B cell (primary cell): ENCODE data around the gene NAV2. TPM values are rescaled to one million over a fixed set of nuclear protein-coding genes. Genes with fewer than 3 reads are reported as not detected.

Source experiments
- ATAC-seq: fragments of 200-7000 bp; cut with Tn5 transposase; one replicate; pipeline ENCODE4 v1.10.0; 2021; ENCODE audit warnings: low read depth, mild to moderate bottlenecking, moderate number of reproducible peaks, moderate library complexity
- CTCF ChIA-PET: fragments of 350-600 bp; sonication (Branson Sonifier 250); formaldehyde crosslinking; loops from one replicate; lab custom pipeline; 2021; ENCODE audit warnings: antibody characterized with exemption, inconsistent platforms; lab: Charles Lee
- POLR2A ChIA-PET: fragments of 350-600 bp; sonication (Branson Sonifier 250); formaldehyde crosslinking; loops from one replicate; lab custom pipeline; 2021; ENCODE audit warnings: antibody characterized with exemption; lab: Charles Lee
- DNase-seq: peaks from one replicate; pipeline ENCODE4 v3.0.0; 2013
- H2AFZ ChIP-seq: 2 replicates; pipeline ENCODE4 v1.6.1; 2012; ENCODE audit warnings: mild to moderate bottlenecking, low read depth, low read length; ENCODE audit not compliant: insufficient read depth, poor library complexity, severe bottlenecking
- H3K27ac ChIP-seq, 2 donors: 1 replicate in 1 of 2; 2 replicates in 1 of 2; pipeline ENCODE4 v1.5.1; 2012 to 2013; ENCODE audit warnings: low read length in 2 of 2, mild to moderate bottlenecking in 2 of 2, moderate library complexity in 1 of 2
- H3K27me3 ChIP-seq, 4 experiments: fragments of 200-600 bp in 1 of 4; sonication (generic) in 1 of 4; replicated peaks in 1 of 4; 1 replicate in 2 of 4; 2 replicates in 2 of 4; pipeline versions ENCODE4 v1.6.1 to v1.7.0; 2013 to 2016; ENCODE audit warnings: low read length in 3 of 4, mild to moderate bottlenecking in 2 of 4, mixed read lengths in 1 of 4, moderate library complexity in 1 of 4; ENCODE audit not compliant: insufficient read depth in 4 of 4, control insufficient read depth in 3 of 4; ENCODE audit errors: control extremely low read depth in 1 of 4
- H3K36me3 ChIP-seq, 2 experiments: replicated peaks in 1 of 2; 1 replicate in 1 of 2; 2 replicates in 1 of 2; pipeline versions ENCODE4 v1.6.1 to v1.7.1; 2013; ENCODE audit warnings: low read length in 1 of 2; ENCODE audit not compliant: insufficient read depth in 2 of 2, control insufficient read depth in 1 of 2; ENCODE audit errors: control extremely low read depth in 1 of 2, extremely low read depth in 1 of 2
- H3K4me1 ChIP-seq, 2 donors: fragments of 200-600 bp in 1 of 2; sonication (generic) in 1 of 2; 1 replicate in 1 of 2; 2 replicates in 1 of 2; pipeline versions ENCODE4 v1.5.1 to v1.6.1; 2013 to 2017; ENCODE audit warnings: low read length in 2 of 2; ENCODE audit not compliant: control insufficient read depth in 2 of 2, insufficient read depth in 2 of 2
- H3K4me2 ChIP-seq: replicated peaks from 2 replicates; pipeline ENCODE3; 2012; ENCODE audit warnings: mild to moderate bottlenecking, low read depth, low read length; ENCODE audit not compliant: poor library complexity, severe bottlenecking
- H3K4me3 ChIP-seq, 5 experiments: fragments of 200-600 bp in 1 of 5; sonication (generic) in 1 of 5; 1 replicate in 3 of 5; 2 replicates in 2 of 5; pipeline versions ENCODE4 v1.5.1 to v1.7.0; 2011 to 2016; ENCODE audit warnings: low read length in 4 of 5, mild to moderate bottlenecking in 4 of 5, low read depth in 2 of 5, control low read depth in 1 of 5, moderate library complexity in 1 of 5; ENCODE audit not compliant: insufficient read depth in 1 of 5; ENCODE audit errors: control extremely low read depth in 1 of 5, extremely low read depth in 1 of 5
- H3K79me2 ChIP-seq: fragments of 200-600 bp; sonication (generic); one replicate; pipeline ENCODE4 v1.6.0; 2016; ENCODE audit warnings: low read length; ENCODE audit not compliant: control insufficient read depth, insufficient read depth
- H3K9ac ChIP-seq: fragments of 200-600 bp; sonication (generic); 2 replicates; pipeline ENCODE4 v1.6.1; 2017; ENCODE audit warnings: mild to moderate bottlenecking, low read length, moderate library complexity
- H3K9me3 ChIP-seq, 3 donors: one replicate each; pipeline versions ENCODE4 v1.6.1 to v1.7.1; 2013; ENCODE audit warnings: low read length in 2 of 3; ENCODE audit not compliant: control insufficient read depth in 2 of 3, insufficient read depth in 1 of 3; ENCODE audit errors: control extremely low read depth in 1 of 3
- H4K20me1 ChIP-seq: 2 replicates; pipeline ENCODE4 v1.6.0; 2012; ENCODE audit warnings: mild to moderate bottlenecking, low read length; ENCODE audit not compliant: insufficient read depth, control insufficient read depth, poor library complexity, severe bottlenecking
- H3K27ac Mint-ChIP-seq: one replicate; pipeline ENCODE4 v1.8.0; 2021; ENCODE audit warnings: mixed read lengths
- H3K27me3 Mint-ChIP-seq: one replicate; pipeline ENCODE4 v1.8.0; 2021; ENCODE audit warnings: mixed read lengths
- H3K4me1 Mint-ChIP-seq: one replicate; pipeline ENCODE4 v1.8.0; 2021; ENCODE audit warnings: mixed read lengths
- H3K4me3 Mint-ChIP-seq: one replicate; pipeline ENCODE4 v1.8.0; 2021; ENCODE audit warnings: mixed read lengths
- H3K9me3 Mint-ChIP-seq: one replicate; pipeline ENCODE4 v1.8.0; 2022; ENCODE audit warnings: mixed read lengths; ENCODE audit not compliant: insufficient read depth
- CTCF ChIP-seq: fragments of 200-600 bp; IDR thresholded peaks from one replicate; pipeline ENCODE4 v1.8.0; 2022; ENCODE audit warnings: antibody characterized with exemption, mild to moderate bottlenecking
- EZH2 ChIP-seq: IDR thresholded peaks from 2 replicates; pipeline ENCODE4 v1.6.1; 2012; ENCODE audit warnings: borderline replicate concordance, low read depth, mild to moderate bottlenecking, moderate library complexity, low read length; ENCODE audit not compliant: insufficient read depth, poor library complexity, severe bottlenecking
- WGBS: methylation state at CpG from one replicate; pipeline ENCODE4 v1.1.5; 2013; ENCODE audit warnings: missing lambda C conversion rate; ENCODE audit not compliant: insufficient coverage; 5-methylcytosine and 5-hydroxymethylcytosine counted together
- intact Hi-C: fragments of 100-400 bp; cut with micrococcal nuclease; formaldehyde crosslinking; loops from one replicate; pipeline ENCODE4 v1.10.0; 2022
- polyA plus RNA-seq: library from polyadenylated mRNA; depleted of rRNA; stranded (reverse); fragments of >200 nt; gene quantifications from 2 replicates; pipeline ENCODE4 v1.2.3, GENCODE V29; 2012
- total RNA-seq, 2 donors: library from RNA; stranded (reverse); fragments of 120-200 nt in 1 of 2; gene quantifications; 1 replicate in 1 of 2; 2 replicates in 1 of 2; pipeline versions ENCODE4 v1.2.3 to v1.2.4, GENCODE V29; 2013 to 2022

The NAV2 gene
- total and polyA plus RNA-seq, 2 donors (not counting 1 experiment from before 2014, with no cell fraction given) = 0.82 to 22.2 TPM

- no peak overlapping the region for H3K27ac ChIP-seq
- Mint-ChIP-seq H3K4me1 (no peaks in the 10 kb centered on the region), H3K4me3 (no peak overlapping the region), H3K27ac (no peak overlapping the region), H3K27me3 (peaks cover 20% of the 10 kb centered on the region), H3K9me3 (no peaks in the 10 kb centered on the region)
- H3K9ac ChIP-seq = no peak overlapping the region
- peaks cover 0 to 12% (median 0%) of the 10 kb centered on the region in 4 experiments for H3K27me3 ChIP-seq
- H3K36me3 ChIP-seq = no peaks in the 10 kb centered on the region
- no peaks in the 10 kb centered on the region for H3K9me3 ChIP-seq
- DNase-seq (no peak), ATAC-seq (no peak)
- ChIA-PET POLR2A (no interaction called here), CTCF (no interaction called here)
- no peaks in the 10 kb centered on the region for H4K20me1 ChIP-seq
- TF ChIP-seq EZH2 = no peak
- TF ChIP-seq CTCF = no peak
- no peaks in the 10 kb centered on the region for H3K4me1 ChIP-seq
- 100% methylated on average over 2 of the region's 2 CpGs for WGBS
- no peaks in the 10 kb centered on the region for H3K79me2 ChIP-seq
- H3K4me2 ChIP-seq = no peak overlapping the region
- H2AFZ ChIP-seq = no peak overlapping the region
- intact Hi-C loops = no loop called here
- H3K4me3 ChIP-seq = no peak overlapping the region
Observed at GRCh38 chr11:19785265-19785664, 72.6 kb downstream of the NAV2 start.

DNA sequence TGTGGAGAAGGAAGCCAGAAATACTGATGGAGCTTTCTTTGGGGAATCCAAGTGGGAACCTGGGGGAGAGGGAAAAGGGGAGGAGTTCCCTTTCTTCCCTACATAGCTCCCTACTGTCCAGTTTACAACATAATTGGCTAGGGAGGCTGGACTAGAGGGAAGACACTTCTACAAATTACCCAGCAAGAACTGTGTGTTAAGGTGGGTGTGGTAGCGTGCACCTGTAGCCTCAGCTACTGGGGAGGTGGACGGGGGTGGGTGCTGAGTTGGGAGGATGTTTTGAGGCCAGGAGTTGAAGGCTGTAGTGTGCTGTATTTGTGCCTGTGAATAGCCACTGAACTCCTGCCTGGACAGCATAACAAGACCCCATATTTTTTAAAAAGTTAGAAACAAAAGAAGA, 74.0 kb downstream of the NAV2 start:
- H3K4me1 Mint-ChIP-seq = no peaks in the 10 kb centered on the region
- WGBS = no CpG with 5 or more reads among the region's 2 CpGs
- H3K4me1 ChIP-seq = no peaks in the 10 kb centered on the region
- H3K27me3 ChIP-seq = peaks cover 0 to 12% (median 0%) of the 10 kb centered on the region in 4 experiments
- DNase-seq (no peak), ATAC-seq (no peak)
- H3K9me3 ChIP-seq = no peaks in the 10 kb centered on the region
- no peaks in the 10 kb centered on the region for H3K9me3 Mint-ChIP-seq
- H3K9ac ChIP-seq = no peak overlapping the region
- ChIA-PET CTCF (interaction anchor here (0.6 kb wide), 1 partner anchor 43 kb away, joined by 4 read pairs; no protein-coding TSS in a partner anchor), POLR2A (interaction anchor here (0.6 kb wide), 1 partner anchor 71 kb away, joined by 7 read pairs; no protein-coding TSS in a partner anchor)
- no peak overlapping the region for H2AFZ ChIP-seq
- intact Hi-C loops = no loop called here
- no peak overlapping the region for H3K4me2 ChIP-seq
- no peak overlapping the region for H3K4me3 ChIP-seq
- H3K27ac ChIP-seq = no peak overlapping the region
- H3K36me3 ChIP-seq = no peaks in the 10 kb centered on the region
- H3K27me3 Mint-ChIP-seq = peaks cover 17% of the 10 kb centered on the region
- no peak overlapping the region for H3K27ac Mint-ChIP-seq
- H3K79me2 ChIP-seq = no peaks in the 10 kb centered on the region
- no peak for TF ChIP-seq EZH2
- TF ChIP-seq CTCF = no peak
- H3K4me3 Mint-ChIP-seq = no peak overlapping the region
- H4K20me1 ChIP-seq = no peaks in the 10 kb centered on the region
